T-helper 2 cell treated with Interferon-gamma antibody and Interleukin-4, amounts not matched to agents 5 μg/mL and 100 μg/mL, for 36 hours (primary cell): Measurements from ENCODE around the gene CFAP74.

Source experiments
- DNase-seq: peaks from one replicate; pipeline ENCODE4 v3.0.0; 2021; ENCODE audit warnings: low spot score
- H3K27ac Mint-ChIP-seq: one replicate; pipeline ENCODE4 v1.8.0; 2021; ENCODE audit warnings: mild to moderate bottlenecking, mixed read lengths
- H3K27me3 Mint-ChIP-seq: one replicate; pipeline ENCODE4 v1.8.0; 2021; ENCODE audit warnings: low read depth, mixed read lengths
- H3K36me3 Mint-ChIP-seq: one replicate; pipeline ENCODE4 v1.8.0; 2021; ENCODE audit warnings: low read depth, mixed read lengths
- H3K4me1 Mint-ChIP-seq: one replicate; pipeline ENCODE4 v1.8.0; 2021; ENCODE audit warnings: low read depth, mixed read lengths
- H3K4me3 Mint-ChIP-seq: one replicate; pipeline ENCODE4 v1.8.0; 2022; ENCODE audit warnings: mild to moderate bottlenecking, moderate library complexity, mixed read lengths
- H3K9me3 Mint-ChIP-seq: one replicate; pipeline ENCODE4 v1.8.0; 2021; ENCODE audit warnings: mixed read lengths

Gene CFAP74

GRCh38 chr1:1919304-1920056 lies 84.1 kb downstream of the CFAP74 start:
- H3K27me3 Mint-ChIP-seq: peaks cover 6% of the 10 kb centered on the region
- H3K36me3 Mint-ChIP-seq: no peaks in the 10 kb centered on the region

GRCh38 chr1:1918901-1919303 lies 84.7 kb downstream of the CFAP74 start, which contains the start of gene TMEM52:
Gene TMEM52 (minus strand): TSS chr1:1919279. CDS start chr1:1919265, 14 bp downstream.
- peaks cover 6% of the 10 kb centered on the region for H3K27me3 Mint-ChIP-seq
- H3K4me1 Mint-ChIP-seq: peaks cover 3% of the 10 kb centered on the region
- H3K4me3 Mint-ChIP-seq: peak within 1 kb of the TSS; percentile 63
- H3K27ac Mint-ChIP-seq: peak within 1 kb of the TSS; percentile 71
- no peaks in the 10 kb centered on the region for H3K9me3 Mint-ChIP-seq
- DNase-seq: no peak
- H3K36me3 Mint-ChIP-seq: no peaks in the 10 kb centered on the region

More at GRCh38 chr1:1919304-1920056, 84.1 kb downstream of the CFAP74 start:
- peak; percentile 96 for DNase-seq
- Mint-ChIP-seq H3K27ac (peak overlapping the region; percentile 71), H3K4me3 (peak overlapping the region; percentile 63), H3K9me3 (no peaks in the 10 kb centered on the region), H3K4me1 (peaks cover 3% of the 10 kb centered on the region)

GRCh38 chr1:1917995-1918900 lies 85.3 kb downstream of the CFAP74 start:
- Mint-ChIP-seq H3K4me1 (peaks cover 3% of the 10 kb centered on the region), H3K4me3 (peak overlapping the region; percentile 34), H3K36me3 (no peaks in the 10 kb centered on the region), H3K27me3 (peaks cover 6% of the 10 kb centered on the region), H3K9me3 (no peaks in the 10 kb centered on the region), H3K27ac (no peak overlapping the region)
- no peak for DNase-seq

- Mint-ChIP-seq H3K36me3 (no peaks in the 10 kb centered on the region), H3K4me3 (no peak overlapping the region), H3K27me3 (peaks cover 6% of the 10 kb centered on the region), H3K27ac (no peak overlapping the region), H3K4me1 (peaks cover 3% of the 10 kb centered on the region), H3K9me3 (no peaks in the 10 kb centered on the region)
- no peak for DNase-seq
Observed at GRCh38 chr1:1917304-1917976, 86.1 kb downstream of the CFAP74 start.

- Mint-ChIP-seq H3K4me3 (no peak overlapping the region), H3K36me3 (no peaks in the 10 kb centered on the region), H3K27me3 (peaks cover 6% of the 10 kb centered on the region), H3K4me1 (peaks cover 3% of the 10 kb centered on the region), H3K27ac (no peak overlapping the region), H3K9me3 (no peaks in the 10 kb centered on the region)
- DNase-seq: no peak
Observed at GRCh38 chr1:1916851-1917251, 86.7 kb downstream of the CFAP74 start.

GRCh38 chr1:1915911-1916840 lies 87.4 kb downstream of the CFAP74 start:
- peaks cover 6% of the 10 kb centered on the region for H3K27me3 Mint-ChIP-seq
- peaks cover 3% of the 10 kb centered on the region for H3K4me1 Mint-ChIP-seq
- H3K9me3 Mint-ChIP-seq: no peaks in the 10 kb centered on the region
- H3K4me3 Mint-ChIP-seq: no peak overlapping the region
- no peak for DNase-seq
- H3K36me3 Mint-ChIP-seq: no peaks in the 10 kb centered on the region
- no peak overlapping the region for H3K27ac Mint-ChIP-seq

- H3K27ac Mint-ChIP-seq: no peak within 1 kb of the TSS
- no peak within 1 kb of the TSS for H3K4me3 Mint-ChIP-seq
- H3K27me3 Mint-ChIP-seq: peaks cover 6% of the 10 kb centered on the region
- H3K9me3 Mint-ChIP-seq: no peaks in the 10 kb centered on the region
- no peaks in the 10 kb centered on the region for H3K36me3 Mint-ChIP-seq
- H3K4me1 Mint-ChIP-seq: peaks cover 5% of the 10 kb centered on the region
- no peak for DNase-seq
Observed at GRCh38 chr1:1914971-1915692, 88.5 kb downstream of the CFAP74 start, which contains the start of gene CALML6. Gene CALML6 (plus strand): TSS chr1:1915260. CDS start chr1:1915281, 21 bp downstream.

- no peaks in the 10 kb centered on the region for H3K9me3 Mint-ChIP-seq
- peaks cover 5% of the 10 kb centered on the region for H3K4me1 Mint-ChIP-seq
- DNase-seq: no peak
- no peaks in the 10 kb centered on the region for H3K36me3 Mint-ChIP-seq
- no peak overlapping the region for H3K4me3 Mint-ChIP-seq
- no peak overlapping the region for H3K27ac Mint-ChIP-seq
- peaks cover 6% of the 10 kb centered on the region for H3K27me3 Mint-ChIP-seq
Observed at GRCh38 chr1:1914101-1914970, 89.2 kb downstream of the CFAP74 start.

GRCh38 chr1:1911350-1912041 lies 92.1 kb downstream of the CFAP74 start:
- peaks cover 5% of the 10 kb centered on the region for H3K4me1 Mint-ChIP-seq
- peaks cover 2% of the 10 kb centered on the region for H3K27me3 Mint-ChIP-seq
- H3K27ac Mint-ChIP-seq: no peak overlapping the region
- H3K9me3 Mint-ChIP-seq: no peaks in the 10 kb centered on the region
- H3K4me3 Mint-ChIP-seq: peak overlapping the region; percentile 27
- no peaks in the 10 kb centered on the region for H3K36me3 Mint-ChIP-seq
- no peak for DNase-seq

- no peak for DNase-seq
- H3K4me3 Mint-ChIP-seq: peak overlapping the region; percentile 74
- H3K27ac Mint-ChIP-seq: no peak overlapping the region
- H3K36me3 Mint-ChIP-seq: no peaks in the 10 kb centered on the region
- H3K9me3 Mint-ChIP-seq: no peaks in the 10 kb centered on the region
- H3K27me3 Mint-ChIP-seq: peaks cover 2% of the 10 kb centered on the region
- peaks cover 10% of the 10 kb centered on the region for H3K4me1 Mint-ChIP-seq
Observed at GRCh38 chr1:1910651-1911331, 92.8 kb downstream of the CFAP74 start.

GRCh38 chr1:1910033-1910465 lies 93.5 kb downstream of the CFAP74 start:
- no peak for DNase-seq
- H3K4me3 Mint-ChIP-seq: peak overlapping the region; percentile 74
- H3K27ac Mint-ChIP-seq: peak overlapping the region; percentile 80
- no peaks in the 10 kb centered on the region for H3K9me3 Mint-ChIP-seq
- no peaks in the 10 kb centered on the region for H3K36me3 Mint-ChIP-seq
- H3K4me1 Mint-ChIP-seq: peaks cover 10% of the 10 kb centered on the region
- peaks cover under 1% of the 10 kb centered on the region for H3K27me3 Mint-ChIP-seq
